Measurements from ENCODE around the gene COQ10A.

COQ10A gene

DNA sequence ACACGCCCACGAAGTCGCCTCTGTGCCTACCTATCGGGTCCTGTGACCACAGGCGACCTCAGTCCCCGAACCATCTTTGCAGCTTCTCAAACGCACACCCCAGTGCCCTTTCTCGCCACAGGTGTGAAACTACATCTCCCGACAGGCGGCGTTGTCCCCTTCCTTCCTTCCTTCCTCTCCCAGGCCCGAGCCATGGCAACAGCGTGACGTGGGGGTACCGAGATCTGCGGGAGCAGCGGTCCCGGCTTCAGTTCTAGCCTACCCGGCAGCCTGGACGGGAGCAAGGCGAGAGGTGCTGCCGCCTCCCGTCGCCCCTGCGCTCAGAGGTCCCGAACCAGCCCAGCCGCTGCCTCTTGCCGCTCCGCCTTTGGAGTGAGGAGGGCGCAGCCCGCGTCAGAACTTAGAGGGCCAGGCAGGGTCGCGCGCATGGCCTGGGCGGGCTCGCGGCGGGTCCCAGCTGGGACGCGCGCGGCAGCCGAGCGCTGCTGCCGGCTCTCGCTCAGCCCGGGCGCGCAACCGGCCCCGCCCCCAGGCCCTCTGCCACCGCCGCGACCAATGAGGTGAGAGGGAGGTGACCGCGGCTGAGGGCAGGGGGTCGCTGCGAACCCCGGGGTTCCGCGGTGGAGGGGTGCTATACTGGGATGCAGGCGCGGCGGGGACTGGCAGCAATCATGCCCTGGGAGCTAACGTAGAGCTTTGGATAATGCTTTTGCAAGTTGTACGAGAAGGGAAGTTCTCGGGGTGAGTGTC lies at the start of gene COQ10A:
TSS of gene COQ10A (plus strand) at position 250 of the 750 bp plus-strand sequence. CDS start at position 427, 177 bp downstream.
- peak; percentile 81 for DNase-seq

DNA sequence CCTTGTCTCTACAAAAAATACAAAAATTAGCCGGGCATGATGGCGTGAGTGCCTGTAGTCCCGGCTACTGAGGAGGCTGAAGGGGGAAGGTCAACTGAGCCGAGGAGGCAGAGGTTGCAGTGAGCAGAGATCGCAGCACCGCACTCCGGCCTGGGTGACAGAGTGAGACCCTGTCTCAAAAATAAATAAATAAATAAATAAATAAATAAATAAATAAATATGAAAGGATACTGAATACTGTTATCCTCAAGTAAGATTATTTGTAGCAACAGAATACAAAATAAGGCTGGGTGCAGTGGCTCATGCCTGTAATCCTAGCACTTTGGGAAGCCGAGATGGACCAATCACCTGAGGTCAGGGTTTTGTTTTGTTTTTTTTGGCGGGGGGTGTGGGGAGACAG lies 46.9 kb upstream of the COQ10A start:
- no peak for DNase-seq

DNA sequence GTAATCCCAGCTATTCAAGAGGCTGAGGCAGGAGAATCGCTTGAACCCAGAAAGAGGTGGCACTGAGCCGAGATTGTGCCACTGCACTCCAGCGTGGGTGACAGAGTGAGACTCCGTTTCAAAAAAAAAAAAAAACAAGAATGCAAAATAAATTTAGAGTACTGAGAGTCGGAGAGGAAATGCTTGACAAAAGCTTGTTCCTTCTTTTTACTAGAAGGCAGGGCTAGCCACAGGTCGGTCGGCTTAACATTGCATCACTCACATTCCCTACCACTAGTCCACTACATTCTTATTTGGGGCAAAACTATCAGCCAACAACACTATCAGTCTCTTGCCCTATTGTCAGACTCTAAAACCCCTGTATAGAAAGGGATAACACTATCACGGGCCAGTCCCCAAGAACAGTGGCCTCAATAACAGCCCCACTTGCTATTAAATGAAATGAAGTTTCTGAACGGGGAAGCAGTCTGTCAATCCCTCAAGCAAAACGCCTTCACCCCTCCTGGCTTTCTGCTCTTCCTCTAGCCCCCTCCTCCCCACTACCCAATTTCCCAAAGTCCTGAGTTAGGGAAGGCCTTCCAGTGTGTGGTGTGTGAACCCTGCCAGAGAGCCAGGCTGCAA lies 46.0 kb upstream of the COQ10A start:
- peak; percentile 56 for DNase-seq

DNA sequence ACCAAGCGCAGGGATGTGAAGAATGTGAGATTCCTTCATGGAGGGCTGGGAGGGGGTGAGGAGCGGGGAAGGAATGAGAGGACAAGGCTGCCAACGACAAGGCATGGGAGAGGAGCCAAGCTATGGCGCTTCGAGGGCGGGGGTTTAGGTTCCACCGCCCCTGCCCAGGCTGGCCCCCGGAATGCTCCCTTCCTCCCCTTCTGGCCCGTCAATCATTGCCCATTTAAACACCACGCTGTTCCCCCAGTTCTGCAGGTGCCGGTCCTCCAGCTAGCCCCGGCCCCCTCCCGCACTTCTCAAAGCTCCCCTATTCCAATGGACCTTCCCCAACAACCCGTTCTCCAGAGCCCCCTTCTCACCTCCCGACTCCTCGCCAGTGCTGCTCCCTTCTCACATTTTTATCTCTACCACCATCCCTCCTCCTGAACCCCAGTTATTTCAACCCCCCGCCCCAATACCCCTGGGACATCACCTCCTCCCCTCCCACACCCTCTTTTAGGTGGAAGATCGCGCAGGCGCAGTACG lies 45.4 kb upstream of the COQ10A start:
- peak; percentile 88 for DNase-seq

DNA sequence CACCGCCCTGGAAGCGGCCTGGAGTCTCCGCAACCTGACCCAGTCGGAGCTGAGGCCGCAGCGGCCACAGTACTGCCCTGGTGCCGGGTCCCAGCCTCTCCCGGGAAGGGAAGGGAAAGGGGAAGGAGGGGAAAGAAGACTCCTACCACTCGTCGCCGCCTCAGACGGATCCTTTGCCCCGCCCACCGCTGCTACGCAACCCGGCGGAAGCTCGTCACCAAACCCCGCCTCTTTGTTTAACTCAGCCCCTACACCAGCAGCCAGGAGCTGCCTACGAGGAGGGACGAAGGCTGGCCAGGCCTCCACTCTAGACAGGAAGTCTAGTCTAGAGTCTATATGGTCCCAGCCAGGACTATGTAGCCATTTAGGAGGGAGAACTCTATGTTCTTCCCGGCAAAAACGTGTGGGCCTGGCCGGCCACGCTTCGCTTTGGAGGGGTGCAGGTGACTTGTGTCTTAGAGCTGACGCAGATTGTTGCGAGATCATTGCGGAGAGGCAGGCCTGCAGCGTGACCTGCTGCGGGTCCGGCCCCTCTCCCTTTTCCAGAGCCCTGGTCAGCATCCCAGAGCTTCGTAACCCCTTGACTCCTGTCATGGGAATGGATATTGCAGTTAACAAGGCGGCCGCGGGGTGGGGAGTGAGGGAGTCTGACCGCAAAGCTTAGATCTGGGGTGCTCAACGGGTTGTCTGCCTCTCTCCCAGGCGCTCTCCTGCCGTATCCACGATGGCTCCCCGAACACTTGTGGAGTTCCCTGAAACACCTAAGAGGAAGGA lies 44.8 kb upstream of the COQ10A start, which contains the start of gene RNF41:
TSS of gene RNF41 (minus strand) at position 166 of the 774 bp plus-strand sequence. CDS start 7,875 bp downstream, outside the sequence.
- DNase-seq: peak; percentile 98

DNA sequence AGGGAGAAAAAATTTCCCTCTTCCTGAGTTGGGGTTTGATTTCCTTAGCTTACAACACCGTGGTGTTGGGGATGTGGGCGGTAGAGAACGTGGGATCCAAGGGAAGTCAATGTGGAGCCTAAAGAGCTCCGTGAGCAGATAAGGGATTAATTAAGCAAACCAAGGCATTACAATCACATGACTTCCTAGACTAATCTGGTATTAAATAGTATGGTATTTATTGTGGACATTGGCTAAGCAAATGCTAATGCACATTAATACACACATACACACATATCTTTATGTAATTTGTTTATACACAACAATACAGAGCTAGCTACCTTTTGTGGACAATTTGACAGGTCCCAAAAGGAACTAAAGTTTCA lies 44.2 kb upstream of the COQ10A start:
- no peak for DNase-seq

DNA sequence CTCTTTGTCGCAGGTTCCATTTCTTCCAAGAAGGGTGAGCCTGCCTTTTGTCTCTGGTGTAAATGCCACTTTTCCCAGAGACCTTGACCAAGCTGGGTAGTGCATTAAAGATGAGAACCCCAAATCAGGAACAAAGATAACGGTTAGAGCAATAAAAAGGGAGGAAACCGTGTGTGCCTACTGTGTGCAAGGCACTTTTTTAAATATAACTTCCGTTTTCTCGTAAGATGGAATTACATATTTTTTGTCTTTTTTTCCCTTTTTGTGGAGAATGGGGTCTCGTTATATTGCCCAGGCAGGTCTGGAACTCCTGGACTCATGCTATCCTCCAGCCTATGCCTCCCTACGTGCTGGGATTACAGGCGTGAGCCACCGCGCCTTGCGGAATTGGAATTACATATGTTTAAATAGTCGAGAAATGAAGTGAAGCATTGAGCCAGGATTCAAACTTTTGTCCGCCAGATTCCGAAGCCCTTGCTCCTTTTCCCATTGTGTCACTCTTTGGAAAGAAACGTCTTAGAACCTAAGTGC lies 43.1 kb upstream of the COQ10A start:
- DNase-seq: no peak

DNA sequence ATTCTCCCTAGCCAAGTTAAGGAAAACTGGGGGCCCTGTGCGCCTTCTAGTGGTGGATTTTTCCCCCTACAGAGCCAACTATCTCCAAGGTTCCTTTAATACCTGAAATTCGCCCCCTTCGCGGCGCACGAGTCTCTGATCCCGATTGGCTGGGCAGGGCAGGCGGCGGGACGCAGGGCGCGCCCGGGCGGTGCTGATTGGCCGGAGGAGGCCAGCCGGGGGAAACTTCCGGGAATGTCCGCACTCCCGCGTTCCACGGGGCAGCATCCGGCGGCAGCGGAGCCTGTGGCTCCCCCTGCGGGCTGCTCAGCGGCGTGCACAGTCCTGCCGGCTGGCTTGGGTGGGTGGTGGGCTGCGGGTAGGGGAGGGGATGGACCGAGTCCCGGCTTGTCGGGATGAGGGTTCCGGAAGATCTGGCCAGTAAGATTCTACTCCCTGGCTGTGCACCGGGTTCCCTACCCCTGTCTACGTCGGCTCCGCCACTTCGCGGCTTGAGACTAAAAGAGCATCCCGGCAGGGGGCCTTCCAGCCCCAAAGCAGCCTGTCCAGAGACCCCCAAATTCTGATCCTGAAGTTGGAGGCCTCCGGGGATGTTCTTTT lies 42.5 kb upstream of the COQ10A start, which contains the start of gene NABP2:
TSS of gene NABP2 (plus strand) at position 241 of the 600 bp plus-strand sequence. CDS start 515 bp downstream, outside the sequence.
- peak; percentile 99 for DNase-seq

DNA sequence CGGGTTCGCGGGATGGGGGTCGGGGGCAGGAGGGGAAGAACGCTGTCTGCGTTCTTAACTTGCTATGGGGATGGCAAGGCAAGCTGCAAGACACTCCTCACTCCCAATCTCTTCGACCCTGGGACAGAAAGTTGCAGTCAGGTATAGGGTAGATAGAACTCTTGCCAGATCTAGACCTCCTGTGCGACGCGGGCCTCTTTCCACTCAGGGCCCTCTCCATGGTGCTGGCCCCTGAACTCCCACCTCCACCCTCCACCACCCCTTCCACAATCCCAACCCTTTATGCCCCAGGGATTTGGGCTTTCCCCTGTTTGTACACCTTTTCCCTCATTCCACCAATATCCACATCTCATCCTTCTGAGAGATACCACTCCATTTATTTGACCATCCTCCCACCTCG lies 41.8 kb upstream of the COQ10A start:
- DNase-seq: no peak

DNA sequence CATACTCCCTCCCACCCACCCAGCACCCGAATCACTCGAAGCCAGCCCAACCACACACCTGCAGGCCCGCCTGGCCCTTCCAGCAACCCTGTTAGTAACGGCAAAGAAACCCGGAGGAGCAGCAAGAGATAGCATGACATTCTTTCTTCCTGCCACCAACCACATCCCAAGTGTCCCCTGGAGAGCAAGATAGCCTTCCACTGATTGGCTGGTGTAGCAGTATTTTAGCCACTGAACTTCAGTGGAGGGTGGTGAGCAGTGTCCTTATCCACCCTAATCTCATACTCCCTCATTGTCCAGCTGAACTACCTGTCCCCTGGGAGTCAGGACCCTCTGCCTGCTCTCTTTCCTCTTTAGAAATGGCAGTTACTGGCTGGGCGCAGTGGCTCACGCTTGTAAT lies 37.7 kb upstream of the COQ10A start:
- DNase-seq: no peak

DNA sequence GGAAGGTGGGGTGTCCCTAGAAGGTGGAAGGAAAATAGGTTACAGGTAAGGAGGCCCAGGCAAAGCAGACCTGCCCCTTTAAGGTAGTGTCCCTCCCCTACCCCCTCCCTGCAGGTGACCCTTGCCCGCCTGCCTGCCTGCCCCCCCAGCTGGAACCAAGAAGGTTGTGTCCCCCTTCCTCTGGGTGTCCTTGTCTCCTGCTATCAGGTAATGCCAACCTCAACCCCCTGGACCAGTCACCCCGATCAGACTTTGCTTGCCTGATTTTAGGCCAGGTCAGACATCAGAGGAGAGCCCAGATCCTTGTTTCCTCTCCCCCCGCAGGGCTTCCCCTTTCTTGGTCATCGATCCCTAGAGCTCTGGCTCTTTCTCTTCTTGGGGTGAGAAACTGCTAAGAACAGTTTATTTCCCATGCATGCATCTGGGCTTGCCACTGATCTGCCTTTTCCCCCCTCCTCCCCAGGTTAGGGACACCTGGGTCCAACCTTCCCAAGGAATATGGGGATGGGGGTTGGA lies 36.8 kb upstream of the COQ10A start, which contains the start of gene SLC39A5:
TSS of gene SLC39A5 (plus strand) at position 136 of the 516 bp plus-strand sequence. CDS start 1,224 bp downstream, outside the sequence.
- no peak for DNase-seq

DNA sequence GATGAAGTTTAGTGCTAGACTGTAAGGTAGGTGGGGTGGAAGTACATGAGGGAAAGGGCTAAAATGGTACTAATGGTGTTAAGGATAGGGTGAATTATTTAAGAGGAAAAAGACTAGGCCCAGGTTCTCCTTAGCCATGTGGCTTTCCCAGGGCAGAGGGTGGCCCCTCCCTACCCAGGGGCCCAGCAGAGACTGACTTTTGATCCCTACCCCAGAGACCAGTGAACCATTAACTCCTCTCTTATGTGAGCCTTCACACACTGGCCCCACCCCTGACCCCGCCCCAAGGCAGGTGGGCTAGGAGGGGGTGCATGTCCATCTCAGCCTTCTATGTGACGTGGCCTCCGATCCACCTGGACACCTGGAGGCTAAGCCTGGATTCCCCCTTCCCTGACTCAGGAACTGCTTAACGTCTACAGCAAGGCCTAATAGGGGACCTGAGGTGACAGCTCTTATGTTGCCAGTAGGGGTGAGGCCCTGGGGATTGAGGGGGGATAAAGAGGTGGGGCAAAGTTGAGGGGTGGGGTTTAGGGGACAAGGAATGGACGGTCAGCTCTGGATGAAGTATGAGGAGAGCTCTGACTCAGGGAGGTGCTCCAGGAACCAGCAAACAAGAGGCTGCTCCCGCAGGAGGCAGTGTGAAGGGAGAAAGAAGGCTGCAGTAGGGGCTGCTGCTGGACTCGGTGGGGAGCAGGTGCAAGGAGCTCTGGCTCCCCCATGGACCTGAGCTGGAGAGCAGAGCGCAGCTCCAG lies 36.1 kb upstream of the COQ10A start:
- no peak for DNase-seq

DNA sequence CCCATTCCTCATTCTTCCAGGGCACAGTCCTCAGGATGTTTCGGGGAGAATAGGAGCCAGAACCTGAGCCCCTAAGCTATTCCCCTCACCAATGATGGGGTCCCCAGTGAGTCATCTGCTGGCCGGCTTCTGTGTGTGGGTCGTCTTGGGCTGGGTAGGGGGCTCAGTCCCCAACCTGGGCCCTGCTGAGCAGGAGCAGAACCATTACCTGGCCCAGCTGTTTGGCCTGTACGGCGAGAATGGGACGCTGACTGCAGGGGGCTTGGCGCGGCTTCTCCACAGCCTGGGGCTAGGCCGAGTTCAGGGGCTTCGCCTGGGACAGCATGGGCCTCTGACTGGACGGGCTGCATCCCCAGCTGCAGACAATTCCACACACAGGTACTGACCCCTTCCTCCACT lies 35.6 kb upstream of the COQ10A start:
- no peak for DNase-seq

DNA sequence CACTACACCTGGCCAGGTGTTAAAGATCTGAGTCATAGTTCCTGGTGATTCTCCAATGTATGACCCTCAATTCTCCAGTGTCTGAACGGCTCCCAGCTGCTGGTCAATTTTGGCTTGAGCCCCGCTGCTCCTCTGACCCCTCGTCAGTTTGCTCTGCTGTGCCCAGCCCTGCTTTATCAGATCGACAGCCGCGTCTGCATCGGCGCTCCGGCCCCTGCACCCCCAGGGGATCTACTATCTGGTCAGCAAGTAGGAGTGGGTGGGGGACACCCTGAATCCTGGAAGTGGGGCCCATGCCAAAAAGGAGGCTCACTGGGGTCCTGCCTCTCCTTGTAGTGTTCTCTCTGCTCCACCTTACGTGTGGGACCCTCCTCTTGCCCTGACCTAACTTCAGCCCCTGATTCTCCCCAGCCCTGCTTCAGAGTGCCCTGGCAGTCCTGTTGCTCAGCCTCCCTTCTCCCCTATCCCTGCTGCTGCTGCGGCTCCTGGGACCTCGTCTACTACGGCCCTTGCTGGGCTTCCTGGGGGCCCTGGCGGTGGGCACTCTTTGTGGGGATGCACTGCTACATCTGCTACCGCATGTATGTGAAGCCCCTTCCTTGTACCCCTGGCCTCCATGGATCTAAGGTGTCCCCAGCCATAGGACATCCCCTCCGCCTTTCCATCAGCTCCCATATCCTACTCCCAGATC lies 31.9 kb upstream of the COQ10A start:
- no peak for DNase-seq

DNA sequence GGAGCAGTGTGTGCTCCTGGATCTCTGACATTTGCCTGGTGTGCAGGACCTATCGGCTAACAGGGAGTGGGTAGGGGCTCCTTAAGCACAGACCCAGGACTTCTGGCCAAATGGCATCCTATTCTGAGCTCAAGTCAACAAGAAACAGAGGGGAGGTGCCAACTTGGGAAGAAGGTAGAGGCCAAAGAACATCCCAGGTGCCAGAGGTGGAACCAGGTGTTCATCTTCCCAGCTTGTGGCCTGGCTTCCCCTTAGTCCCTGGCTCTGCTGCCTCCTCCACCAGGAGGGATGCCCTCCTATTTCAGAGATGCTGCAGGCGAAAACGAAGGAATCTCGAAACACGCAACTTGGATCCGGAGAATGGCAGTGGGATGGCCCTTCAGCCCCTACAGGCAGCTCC lies 30.7 kb upstream of the COQ10A start:
- DNase-seq: no peak

DNA sequence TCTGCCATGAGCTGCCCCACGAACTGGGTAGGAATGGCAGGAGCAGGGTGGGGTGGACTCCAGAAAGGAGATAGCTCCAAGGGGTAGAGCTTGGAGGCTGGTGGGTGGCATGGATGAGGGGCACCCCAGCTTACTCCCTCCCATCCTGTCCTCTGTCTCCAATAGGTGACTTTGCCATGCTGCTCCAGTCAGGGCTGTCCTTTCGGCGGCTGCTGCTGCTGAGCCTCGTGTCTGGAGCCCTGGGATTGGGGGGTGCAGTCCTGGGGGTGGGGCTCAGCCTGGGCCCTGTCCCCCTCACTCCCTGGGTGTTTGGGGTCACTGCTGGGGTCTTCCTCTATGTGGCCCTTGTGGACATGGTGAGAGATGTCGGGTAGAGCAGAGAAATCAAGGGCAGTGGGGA lies 29.8 kb upstream of the COQ10A start:
- DNase-seq: no peak

DNA sequence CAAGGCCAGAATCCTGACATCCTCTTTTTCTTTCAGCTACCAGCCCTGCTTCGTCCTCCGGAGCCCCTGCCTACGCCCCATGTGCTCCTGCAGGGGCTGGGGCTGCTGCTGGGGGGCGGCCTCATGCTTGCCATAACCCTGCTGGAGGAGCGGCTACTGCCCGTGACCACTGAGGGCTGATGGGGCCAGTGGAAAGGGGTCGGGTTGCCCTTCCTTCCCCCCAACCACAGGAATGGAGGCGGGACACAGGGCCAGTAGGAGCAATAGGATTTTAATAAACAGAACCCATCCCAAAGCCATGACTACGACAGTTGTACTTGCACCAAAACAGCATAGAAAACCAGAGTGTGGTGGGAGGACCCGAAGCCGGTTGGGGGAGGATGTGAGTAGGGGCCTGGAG lies 29.2 kb upstream of the COQ10A start:
- DNase-seq: no peak

DNA sequence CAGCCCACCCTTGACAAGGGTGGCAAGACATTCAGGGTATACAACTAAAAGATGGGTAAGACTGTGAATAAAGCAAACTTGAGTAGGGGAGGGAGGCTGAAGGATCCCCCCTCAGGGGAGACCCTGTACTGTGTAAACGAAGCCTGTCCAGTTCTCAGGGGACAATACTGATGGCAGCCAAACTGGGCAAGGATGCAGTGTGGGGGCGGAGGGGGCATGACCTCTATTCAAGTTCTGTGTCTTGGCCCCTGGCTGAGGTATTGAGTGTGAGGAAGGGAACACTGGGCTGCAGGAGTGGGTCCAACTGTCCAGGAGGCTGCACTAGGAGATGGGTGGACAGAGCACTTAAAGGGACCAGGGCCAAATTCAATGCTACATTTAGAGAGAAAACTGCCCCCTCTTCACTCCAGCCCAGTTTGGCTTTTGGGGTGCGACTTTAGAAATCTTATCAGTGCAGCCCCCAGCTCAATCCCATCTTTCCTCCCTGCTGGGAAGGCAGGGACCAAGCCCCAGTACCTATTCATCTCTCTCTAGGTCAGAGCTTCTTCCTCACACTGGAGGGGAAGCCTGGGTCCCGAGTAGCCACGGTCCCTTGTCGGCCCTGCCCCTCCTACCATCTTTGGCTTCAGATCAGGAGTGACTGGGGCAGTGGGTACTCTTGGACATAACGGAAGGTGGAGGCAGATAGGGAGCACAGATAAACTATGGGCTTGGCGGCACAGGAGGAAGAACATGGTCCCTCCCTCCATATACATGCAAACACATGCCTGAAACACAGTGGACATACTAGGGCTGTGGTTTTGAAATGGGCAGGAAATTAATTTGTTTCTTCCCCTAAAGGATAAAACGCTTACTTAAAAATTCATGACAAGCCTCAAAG lies 25.1 kb upstream of the COQ10A start:
- no peak for DNase-seq

DNA sequence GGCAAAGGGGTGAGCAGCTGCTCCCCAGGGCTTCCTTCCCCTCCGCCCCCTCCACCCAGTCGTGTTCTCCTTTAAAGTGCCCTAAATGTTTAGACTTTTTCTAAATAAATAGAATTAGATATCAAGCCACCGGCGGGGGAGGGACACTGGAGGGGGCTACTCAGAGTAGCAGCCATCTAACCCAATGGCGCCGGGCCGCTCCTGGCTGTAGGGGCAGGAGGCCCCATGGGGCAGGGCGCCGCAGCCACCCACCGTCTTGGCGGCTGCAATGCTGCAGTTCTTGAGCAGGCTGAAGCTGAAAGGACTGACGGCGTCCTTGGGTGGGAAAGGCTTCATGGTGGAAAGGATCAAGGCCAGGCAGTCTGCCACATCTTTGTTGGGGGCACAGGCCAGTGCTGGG lies 23.8 kb upstream of the COQ10A start:
- DNase-seq: no peak

DNA sequence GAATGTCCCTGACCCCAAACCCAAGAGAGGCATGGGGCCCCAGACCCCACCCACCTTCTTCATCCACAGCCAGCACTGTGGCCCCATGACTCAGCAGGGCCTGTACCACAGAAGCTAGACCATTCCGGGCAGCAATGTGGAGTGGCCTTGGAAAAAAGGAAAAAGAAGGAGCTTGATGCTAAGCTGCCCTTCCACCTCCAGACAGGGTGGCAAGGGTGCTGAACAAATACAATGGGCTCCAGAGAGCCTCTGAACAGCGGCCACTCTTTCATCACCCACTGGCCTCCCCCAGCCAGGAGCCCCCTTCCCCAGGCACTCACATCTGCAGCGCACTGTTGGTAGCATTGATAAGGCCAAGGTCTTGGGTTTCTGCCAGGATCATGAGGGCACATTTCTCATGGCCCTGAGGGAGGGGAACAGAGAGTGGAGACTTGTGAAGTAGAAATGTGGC lies 23.0 kb upstream of the COQ10A start:
- no peak for DNase-seq

All from fibroblast of upper back skin (primary cell).